Loucy (cell line): ENCODE measurements around the gene TMEM244.

ENCODE experiments used
- EZH2phosphoT487 ChIP-seq: fragments of 200-600 bp; IDR thresholded peaks from 2 replicates; pipeline ENCODE4 v1.6.1; 2018; ENCODE audit warnings: antibody characterized with exemption, mild to moderate bottlenecking, moderate library complexity, borderline replicate concordance
- TF ChIP-seq, protein P1 (sequence below): fragments of 200-600 bp; sonication (generic); conservative IDR thresholded peaks from 2 replicates; pipeline ENCODE4 v1.5.1; 2014; ENCODE audit warnings: mild to moderate bottlenecking, antibody characterized with exemption, low read length

DNA sequence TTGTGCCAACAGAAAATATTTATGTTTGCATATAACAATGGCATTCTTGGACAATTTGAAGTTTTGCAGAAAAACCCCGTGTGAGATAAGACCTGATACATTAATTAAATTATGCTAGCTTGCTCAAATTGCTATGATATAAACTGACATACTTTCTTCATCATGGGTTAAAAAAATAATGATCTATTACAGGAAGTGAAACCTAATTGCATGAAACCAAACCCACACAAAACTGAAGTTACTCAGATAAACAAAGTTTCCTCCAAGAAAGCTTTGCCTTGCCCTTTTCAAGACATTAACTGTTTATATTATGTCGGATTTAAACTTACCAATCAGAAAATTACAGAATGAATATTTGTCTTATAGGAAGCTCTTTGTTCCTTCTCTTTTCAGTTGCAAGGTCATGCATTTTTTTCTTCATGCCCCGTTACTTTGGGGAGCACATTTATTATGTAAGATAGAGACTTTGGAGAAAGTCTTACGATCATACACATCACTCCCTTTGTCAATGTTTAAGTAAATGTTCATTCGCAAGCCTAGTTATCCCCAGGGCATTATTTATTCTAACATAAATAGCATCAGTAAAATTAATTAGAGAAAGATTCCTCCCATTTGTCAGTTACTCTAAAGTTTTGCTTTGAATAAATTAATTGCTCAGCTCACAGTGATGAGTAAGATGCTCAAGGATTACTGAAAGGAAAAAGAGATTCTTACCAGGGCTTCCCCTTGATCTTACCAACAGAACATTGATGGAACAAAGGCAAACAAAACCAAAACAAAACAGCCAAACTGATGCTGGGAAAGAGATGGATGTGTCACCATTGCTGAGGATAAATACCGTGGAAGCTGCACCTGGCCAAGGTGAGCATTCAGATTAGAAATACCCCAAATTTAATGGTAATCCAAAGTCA lies 14.8 kb upstream of the TMEM244 start:
- TF ChIP-seq, protein P1, sequence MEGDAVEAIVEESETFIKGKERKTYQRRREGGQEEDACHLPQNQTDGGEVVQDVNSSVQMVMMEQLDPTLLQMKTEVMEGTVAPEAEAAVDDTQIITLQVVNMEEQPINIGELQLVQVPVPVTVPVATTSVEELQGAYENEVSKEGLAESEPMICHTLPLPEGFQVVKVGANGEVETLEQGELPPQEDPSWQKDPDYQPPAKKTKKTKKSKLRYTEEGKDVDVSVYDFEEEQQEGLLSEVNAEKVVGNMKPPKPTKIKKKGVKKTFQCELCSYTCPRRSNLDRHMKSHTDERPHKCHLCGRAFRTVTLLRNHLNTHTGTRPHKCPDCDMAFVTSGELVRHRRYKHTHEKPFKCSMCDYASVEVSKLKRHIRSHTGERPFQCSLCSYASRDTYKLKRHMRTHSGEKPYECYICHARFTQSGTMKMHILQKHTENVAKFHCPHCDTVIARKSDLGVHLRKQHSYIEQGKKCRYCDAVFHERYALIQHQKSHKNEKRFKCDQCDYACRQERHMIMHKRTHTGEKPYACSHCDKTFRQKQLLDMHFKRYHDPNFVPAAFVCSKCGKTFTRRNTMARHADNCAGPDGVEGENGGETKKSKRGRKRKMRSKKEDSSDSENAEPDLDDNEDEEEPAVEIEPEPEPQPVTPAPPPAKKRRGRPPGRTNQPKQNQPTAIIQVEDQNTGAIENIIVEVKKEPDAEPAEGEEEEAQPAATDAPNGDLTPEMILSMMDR, result no peak
- no peak for TF ChIP-seq EZH2phosphoT487
